NB4 (cell line): Measurements from ENCODE around the gene AKR1B15.

Experiments
- CTCF ChIP-seq: IDR thresholded peaks from one replicate; pipeline ENCODE4 v1.5.1; 2012; ENCODE audit warnings: low read depth, low read length
- POLR2A ChIP-seq: IDR thresholded peaks from 2 replicates; pipeline ENCODE4 v1.6.1; 2011; ENCODE audit warnings: mild to moderate bottlenecking; ENCODE audit not compliant: insufficient read length; ENCODE audit errors: extremely low read depth

- TF ChIP-seq POLR2A (no peak), CTCF (no peak)
Measured at GRCh38 chr7:134612197-134612596, 63.3 kb downstream of the AKR1B15 start.
